Calu3 (cell line): Measurements from ENCODE around the gene CDK14. TPM values are rescaled to one million over a fixed set of nuclear protein-coding genes. Genes with fewer than 3 reads are reported as not detected.

Source experiments
- BruUV-seq: library from RNA; stranded (reverse); fragments of 400-500 nt; replicated peaks from 2 replicates; lab custom pipeline; 2021; lab: Mats Ljungman, UMichigan
- CTCF ChIA-PET: fragments of 300-600 bp; sonication (Branson Sonifier 250); formaldehyde crosslinking; loops from one replicate; lab custom pipeline; 2022; ENCODE audit warnings: antibody characterized with exemption; lab: Charles Lee
- DNase-seq: peaks from one replicate; pipeline ENCODE4 v3.0.0; 2022
- H3K27ac Mint-ChIP-seq: one replicate; pipeline ENCODE4 v1.8.0; 2022; ENCODE audit warnings: mixed read lengths; ENCODE audit not compliant: unreplicated experiment
- H3K27me3 Mint-ChIP-seq: one replicate; pipeline ENCODE4 v1.8.0; 2022; ENCODE audit warnings: mixed read lengths; ENCODE audit not compliant: unreplicated experiment
- H3K36me3 Mint-ChIP-seq: one replicate; pipeline ENCODE4 v1.8.0; 2022; ENCODE audit warnings: mild to moderate bottlenecking, moderate library complexity, mixed read lengths; ENCODE audit not compliant: insufficient read depth, unreplicated experiment
- H3K4me1 Mint-ChIP-seq: one replicate; pipeline ENCODE4 v1.8.0; 2022; ENCODE audit warnings: mild to moderate bottlenecking, low read depth, mixed read lengths; ENCODE audit not compliant: unreplicated experiment
- H3K4me3 Mint-ChIP-seq: one replicate; pipeline ENCODE4 v1.8.0; 2022; ENCODE audit warnings: mild to moderate bottlenecking, low read depth, moderate library complexity, mixed read lengths; ENCODE audit not compliant: unreplicated experiment
- H3K9me3 Mint-ChIP-seq: one replicate; pipeline ENCODE4 v1.8.0; 2022; ENCODE audit warnings: low read depth, mixed read lengths; ENCODE audit not compliant: unreplicated experiment
- intact Hi-C: fragments of 100-400 bp; cut with micrococcal nuclease; formaldehyde crosslinking; loops from one replicate; pipeline ENCODE4 v1.10.0; 2022; ENCODE audit not compliant: unreplicated experiment
- total RNA-seq: library from RNA; stranded (reverse); gene quantifications from 2 replicates; pipeline ENCODE4 v1.2.3, GENCODE V29; 2022
- TF ChIP-seq, protein P1 (sequence below): fragments of 200-600 bp; IDR thresholded peaks from one replicate; pipeline ENCODE4 v1.8.0; 2022; ENCODE audit warnings: antibody characterized with exemption; ENCODE audit not compliant: unreplicated experiment

Gene CDK14
- total RNA-seq, 1 experiment from 2014 or later = 29.4 TPM

DNA sequence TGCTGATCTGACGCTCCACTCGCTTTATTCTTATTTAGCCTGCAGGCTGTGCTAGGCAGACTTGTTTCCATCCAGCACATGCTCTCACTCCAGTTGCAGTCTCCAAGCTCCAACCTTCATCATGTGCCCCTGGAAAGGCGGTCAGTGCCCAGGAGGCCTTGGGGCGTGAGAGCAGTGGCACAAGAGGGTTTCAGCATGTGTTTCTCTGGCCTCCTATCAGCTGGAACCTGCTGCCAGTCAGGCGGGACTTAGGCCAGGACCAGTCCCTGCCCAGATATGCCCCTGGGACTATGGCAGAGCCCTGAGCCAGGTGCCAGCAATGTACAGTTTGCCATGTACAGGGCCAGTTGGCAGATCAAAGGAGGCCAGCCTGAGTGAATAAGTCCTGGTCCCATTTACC lies 337.9 kb downstream of the CDK14 start:
- no peaks in the 10 kb centered on the region for H3K4me1 Mint-ChIP-seq
- H3K36me3 Mint-ChIP-seq = no peaks in the 10 kb centered on the region
- TF ChIP-seq, protein P1, sequence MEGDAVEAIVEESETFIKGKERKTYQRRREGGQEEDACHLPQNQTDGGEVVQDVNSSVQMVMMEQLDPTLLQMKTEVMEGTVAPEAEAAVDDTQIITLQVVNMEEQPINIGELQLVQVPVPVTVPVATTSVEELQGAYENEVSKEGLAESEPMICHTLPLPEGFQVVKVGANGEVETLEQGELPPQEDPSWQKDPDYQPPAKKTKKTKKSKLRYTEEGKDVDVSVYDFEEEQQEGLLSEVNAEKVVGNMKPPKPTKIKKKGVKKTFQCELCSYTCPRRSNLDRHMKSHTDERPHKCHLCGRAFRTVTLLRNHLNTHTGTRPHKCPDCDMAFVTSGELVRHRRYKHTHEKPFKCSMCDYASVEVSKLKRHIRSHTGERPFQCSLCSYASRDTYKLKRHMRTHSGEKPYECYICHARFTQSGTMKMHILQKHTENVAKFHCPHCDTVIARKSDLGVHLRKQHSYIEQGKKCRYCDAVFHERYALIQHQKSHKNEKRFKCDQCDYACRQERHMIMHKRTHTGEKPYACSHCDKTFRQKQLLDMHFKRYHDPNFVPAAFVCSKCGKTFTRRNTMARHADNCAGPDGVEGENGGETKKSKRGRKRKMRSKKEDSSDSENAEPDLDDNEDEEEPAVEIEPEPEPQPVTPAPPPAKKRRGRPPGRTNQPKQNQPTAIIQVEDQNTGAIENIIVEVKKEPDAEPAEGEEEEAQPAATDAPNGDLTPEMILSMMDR = no peak
- no TSS peak for BruUV-seq
- no peak for DNase-seq
- H3K27me3 Mint-ChIP-seq = no peaks in the 10 kb centered on the region
- no peaks in the 10 kb centered on the region for H3K9me3 Mint-ChIP-seq
- CTCF ChIA-PET = interaction anchor here (0.6 kb wide), 1 partner anchor 82 kb away, joined by 3 read pairs; no protein-coding TSS in a partner anchor
- H3K27ac Mint-ChIP-seq = no peak overlapping the region
- intact Hi-C loops = no loop called here
- no peak overlapping the region for H3K4me3 Mint-ChIP-seq

DNA sequence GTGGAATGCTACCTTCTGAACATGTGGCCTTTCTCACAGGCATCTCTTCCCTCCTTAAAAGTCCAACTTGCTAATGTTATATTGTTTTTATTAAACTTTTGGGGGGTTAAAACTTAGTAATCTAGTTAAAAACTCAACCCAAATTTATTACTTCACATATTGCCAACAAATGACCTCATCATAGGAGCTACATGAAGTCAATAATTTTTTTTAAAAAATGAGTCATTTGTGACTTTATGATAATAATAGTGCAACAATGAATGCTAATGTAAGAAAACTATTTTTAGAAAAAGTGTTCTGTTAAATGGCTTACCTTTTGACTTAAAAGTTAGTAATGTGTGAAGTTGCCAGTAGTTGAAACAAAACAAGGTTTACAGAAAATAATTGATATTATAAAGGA lies 342.2 kb downstream of the CDK14 start:
- H3K36me3 Mint-ChIP-seq = no peaks in the 10 kb centered on the region
- no peaks in the 10 kb centered on the region for H3K27me3 Mint-ChIP-seq
- intact Hi-C loops = no loop called here
- no peaks in the 10 kb centered on the region for H3K9me3 Mint-ChIP-seq
- TF ChIP-seq, protein P1 = no peak
- no TSS peak for BruUV-seq
- H3K4me1 Mint-ChIP-seq = no peaks in the 10 kb centered on the region
- H3K4me3 Mint-ChIP-seq = no peak overlapping the region
- H3K27ac Mint-ChIP-seq = no peak overlapping the region
- CTCF ChIA-PET = interaction anchor here (1.3 kb wide), 1 partner anchor 10 kb away, joined by 4 read pairs; no protein-coding TSS in a partner anchor
- DNase-seq = no peak

DNA sequence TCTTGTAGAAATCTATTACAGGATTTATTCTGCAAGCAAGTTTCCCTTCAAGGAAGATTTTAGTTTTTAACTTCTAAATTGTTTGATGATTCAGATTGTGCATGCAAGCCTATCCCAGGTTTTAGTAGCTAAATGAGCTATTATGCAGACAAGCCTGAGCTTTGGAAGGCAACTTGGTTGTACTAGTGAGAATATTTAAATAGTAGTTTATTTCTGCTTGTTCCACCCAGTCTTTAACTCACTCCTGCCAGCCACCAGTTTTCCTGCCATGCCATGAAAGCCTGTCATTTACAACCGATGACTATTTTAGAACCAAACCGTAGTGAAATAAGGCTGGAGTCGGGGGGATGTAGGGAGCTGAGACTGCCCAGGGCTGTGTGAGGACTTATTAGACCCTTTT lies 343.5 kb downstream of the CDK14 start:
- intact Hi-C loops = no loop called here
- Mint-ChIP-seq H3K4me1 (no peaks in the 10 kb centered on the region), H3K27me3 (no peaks in the 10 kb centered on the region), H3K36me3 (no peaks in the 10 kb centered on the region), H3K27ac (no peak overlapping the region), H3K4me3 (no peak overlapping the region), H3K9me3 (no peaks in the 10 kb centered on the region)
- CTCF ChIA-PET = no interaction called here
- no peak for DNase-seq
- no TSS peak for BruUV-seq
- TF ChIP-seq, protein P1 = no peak

DNA sequence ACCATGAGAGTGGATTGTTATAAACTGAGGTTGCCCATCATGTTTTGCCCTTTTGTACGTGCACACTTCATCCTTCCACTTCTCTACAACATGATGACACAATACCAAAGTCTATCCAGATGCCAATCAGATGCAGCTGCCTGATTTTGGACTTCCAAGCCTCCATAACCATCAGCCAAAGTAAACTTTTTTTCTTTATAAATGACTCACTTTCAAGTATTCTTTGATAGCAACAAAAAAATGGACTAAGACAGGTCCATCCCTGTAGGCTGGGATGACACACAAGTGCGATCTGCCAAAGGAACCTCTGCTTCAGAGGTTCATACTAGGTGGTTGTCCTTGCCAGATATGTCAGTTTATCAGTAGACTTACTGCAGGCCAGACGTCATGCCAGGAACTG lies 347.9 kb downstream of the CDK14 start:
- no peak for DNase-seq
- H3K4me1 Mint-ChIP-seq = peaks cover 9% of the 10 kb centered on the region
- no peaks in the 10 kb centered on the region for H3K36me3 Mint-ChIP-seq
- H3K4me3 Mint-ChIP-seq = no peak overlapping the region
- CTCF ChIA-PET = no interaction called here
- TF ChIP-seq, protein P1 = no peak
- H3K27ac Mint-ChIP-seq = no peak overlapping the region
- no TSS peak for BruUV-seq
- H3K9me3 Mint-ChIP-seq = no peaks in the 10 kb centered on the region
- no peaks in the 10 kb centered on the region for H3K27me3 Mint-ChIP-seq
- intact Hi-C loops = no loop called here
